GM21423 (cell line): Measurements from ENCODE around the gene LAMTOR1.

Experiments used
- ATAC-seq: cut with Tn5 transposase; IDR thresholded peaks from one replicate; pipeline ENCODE4 v1.9.1; 2021; ENCODE audit warnings: mild to moderate bottlenecking, moderate library complexity; ENCODE audit not compliant: unreplicated experiment

Gene LAMTOR1

DNA sequence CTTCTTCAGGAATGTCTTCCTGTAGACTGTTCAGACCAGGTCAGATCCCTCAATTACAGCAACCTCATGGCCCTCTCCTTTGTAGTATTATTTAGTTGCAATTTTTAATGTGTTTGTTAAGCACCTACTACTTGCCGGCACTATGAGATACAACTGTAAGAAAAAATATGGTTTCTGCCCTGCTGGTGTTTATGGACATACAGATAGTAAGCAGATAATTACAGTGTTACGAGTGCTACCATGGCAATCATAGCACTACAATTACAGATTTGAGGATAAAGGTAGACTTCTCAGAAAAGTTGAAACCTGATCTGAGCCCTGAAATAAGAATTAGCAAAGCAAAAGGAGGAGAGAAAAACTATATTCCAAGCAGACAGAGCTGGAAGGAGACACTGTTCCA, 19.7 kb downstream of the LAMTOR1 start:
- no peak for ATAC-seq

DNA sequence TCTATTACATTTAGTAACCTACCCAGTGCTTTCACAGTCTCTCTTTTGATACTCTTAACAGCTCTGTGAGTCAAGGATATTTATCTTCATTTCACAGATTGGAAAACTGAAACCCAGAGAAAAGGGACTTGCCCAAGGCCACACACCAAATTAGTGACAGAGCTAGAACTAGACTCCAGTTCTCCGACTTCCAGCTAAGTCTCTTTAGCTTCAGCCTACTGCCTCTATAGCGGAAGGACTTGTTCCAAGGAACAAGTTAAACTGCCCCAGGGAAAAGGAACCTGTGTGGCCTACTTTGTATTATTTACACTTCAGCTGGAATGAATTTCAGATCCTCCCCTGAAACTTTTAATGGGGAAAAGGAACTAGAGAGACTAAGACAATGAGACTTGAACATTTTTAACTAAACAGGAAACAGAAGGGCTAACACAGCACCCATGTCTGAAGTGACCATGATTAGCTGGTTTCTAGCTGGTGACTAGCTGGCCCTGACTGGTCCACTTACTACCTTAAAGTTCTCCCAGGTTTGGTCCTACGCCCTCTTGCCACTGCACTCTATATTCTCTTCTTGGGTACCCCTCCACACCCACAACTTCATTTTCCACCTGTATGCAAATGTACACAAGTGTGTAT, 21.2 kb downstream of the LAMTOR1 start:
- ATAC-seq: no peak

DNA sequence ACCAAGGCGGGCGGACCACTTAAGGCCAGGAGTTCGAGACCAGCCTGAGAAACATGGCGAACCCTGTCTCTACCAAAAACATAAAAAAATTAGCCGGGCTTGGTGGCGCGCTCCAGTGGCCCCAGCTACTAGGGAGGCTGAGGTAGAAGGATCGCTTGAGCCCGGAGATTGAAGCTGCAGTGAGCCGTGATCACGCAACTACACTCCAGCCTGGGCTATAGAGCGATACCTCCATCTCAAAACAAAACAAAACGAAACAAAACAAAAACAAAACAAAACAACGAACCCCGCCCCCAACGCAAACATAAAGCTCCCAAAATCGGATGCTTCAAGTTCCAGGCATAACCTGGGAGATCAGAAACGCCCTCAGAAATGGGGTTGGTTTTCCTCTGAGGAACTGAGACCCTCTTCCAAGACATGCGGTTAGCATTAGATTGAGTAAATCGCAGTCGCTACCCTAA, 21.9 kb downstream of the LAMTOR1 start:
- ATAC-seq: no peak

DNA sequence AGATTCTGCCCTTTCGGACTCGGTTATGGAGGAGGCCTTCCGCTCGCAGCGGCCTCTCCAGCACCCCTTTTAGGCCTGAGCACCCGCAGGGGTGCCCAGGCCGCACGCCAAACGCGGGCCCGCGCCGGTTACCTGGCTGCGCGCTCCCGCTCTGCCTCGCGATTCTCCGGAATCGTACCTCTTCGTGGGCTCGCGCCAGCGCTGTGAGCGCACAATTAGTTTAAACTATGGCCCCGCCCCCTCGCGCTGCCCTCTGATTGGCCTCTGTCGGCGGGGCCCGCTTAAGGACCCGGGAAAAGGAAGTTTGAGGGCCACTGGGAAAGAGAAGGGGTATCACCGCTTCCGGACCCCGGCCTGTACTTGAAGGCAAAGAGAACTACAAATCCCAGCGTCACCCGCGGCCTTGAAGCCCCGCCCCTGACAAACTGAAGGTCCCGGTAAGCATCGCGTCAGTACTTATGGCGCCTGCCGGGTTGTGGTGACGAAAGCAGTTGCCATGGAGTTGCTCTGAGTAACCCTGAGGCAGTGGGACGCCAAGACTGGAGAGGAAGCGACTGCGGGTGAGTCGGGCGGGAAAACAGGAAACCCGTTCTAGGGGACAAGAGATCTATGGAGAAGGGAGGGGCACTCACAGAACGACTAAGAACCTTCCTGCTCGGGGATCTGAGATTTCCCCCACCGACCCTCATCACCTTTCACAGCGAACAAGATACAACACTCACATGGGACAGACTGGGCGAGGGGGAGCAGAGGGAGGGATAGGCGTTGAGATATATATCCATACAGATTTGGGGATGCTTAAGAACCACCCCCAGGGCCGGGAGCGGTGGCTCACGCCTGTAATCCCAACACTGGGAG, 22.5 kb downstream of the LAMTOR1 start, which contains the start of the genes LRRC51 and NUMA1:
TSS of gene LRRC51 (plus strand) at position 525 of the 858 bp plus-strand sequence. CDS start 8,234 bp downstream, outside the sequence.
TSS of gene NUMA1 (minus strand) at position 217 of the 858 bp plus-strand sequence. CDS start 44,599 bp downstream, outside the sequence.
- peak; percentile 95 for ATAC-seq

DNA sequence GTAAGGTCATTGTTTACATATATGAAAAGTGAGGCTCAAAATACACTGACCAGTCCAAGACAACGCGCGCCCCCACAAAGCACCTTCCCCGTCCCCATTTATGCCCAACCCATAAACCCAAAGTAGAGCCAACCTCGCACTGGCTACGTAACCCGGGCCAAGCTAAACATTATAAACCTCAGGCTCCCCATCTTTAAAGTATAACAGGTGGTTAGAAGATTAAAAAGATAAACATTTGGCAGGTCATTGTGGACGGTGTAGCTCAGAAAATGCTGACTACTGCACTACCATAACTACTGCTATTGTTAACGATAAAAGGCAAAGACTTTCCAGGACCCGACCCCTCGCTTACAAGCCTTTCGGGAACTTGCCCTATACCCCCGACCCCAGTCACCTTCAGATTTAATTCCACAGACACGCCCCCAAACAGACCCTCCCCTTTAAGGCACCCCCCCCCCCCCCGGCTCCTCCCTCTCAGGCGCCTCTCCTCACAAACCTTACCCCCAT, 23.2 kb downstream of the LAMTOR1 start:
- ATAC-seq: no peak

DNA sequence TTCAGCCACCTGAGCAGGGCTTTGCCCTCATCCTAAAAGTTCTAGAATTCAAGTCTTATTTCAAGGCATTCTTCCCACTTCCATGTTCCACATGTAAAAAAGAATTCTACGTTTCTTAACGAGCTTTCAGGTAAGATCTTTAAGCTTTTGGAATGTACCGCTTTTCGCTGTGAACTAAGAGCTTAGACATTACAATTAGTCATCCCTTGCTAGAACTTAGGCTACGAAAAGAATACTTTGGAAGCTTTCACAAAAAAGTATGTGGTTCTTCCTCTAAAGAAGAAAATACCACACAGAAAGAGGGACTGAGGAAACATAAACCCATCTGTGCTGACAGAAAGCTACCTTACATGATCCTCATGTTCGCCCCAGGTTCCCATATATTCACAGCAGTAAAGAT, 24.6 kb downstream of the LAMTOR1 start:
- ATAC-seq: no peak

DNA sequence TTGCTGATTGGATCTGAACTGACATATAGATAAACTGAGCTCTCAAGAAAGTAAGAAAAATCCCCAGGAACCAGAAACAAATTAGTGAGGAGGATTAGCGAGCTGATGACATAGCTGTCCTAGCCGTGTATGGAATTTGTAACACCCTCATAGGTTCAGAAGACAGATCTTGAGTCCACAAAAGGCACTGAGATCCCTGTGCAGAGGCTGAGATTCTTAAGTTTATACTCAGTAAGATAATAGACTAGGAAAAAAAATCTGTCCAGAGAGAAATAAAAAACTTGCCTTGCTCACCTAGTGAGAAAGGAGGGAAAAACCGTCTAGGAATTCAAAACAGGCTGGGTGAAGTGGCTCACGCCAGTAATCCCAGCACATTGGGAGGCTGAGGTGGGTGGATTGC, 27.3 kb downstream of the LAMTOR1 start:
- no peak for ATAC-seq

DNA sequence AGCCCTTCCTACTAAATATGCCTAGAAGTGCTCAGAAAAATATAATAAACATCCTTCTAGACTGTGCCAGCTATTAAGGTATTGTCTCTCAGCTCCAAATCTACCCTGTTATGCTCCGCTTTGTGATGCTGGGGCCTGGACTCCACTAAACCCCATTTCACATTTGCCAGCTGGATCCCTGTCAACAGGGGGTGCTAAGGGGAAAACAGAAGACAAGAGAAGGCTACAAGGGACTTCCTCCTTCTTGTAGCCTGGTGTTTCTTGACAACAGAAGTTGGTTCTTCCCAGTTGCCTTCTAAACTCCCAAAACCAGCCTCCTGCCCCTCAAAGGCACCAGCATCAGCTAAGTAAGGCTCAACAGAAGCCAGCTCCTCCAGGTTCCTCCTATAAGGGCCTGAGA, 28.0 kb downstream of the LAMTOR1 start:
- no peak for ATAC-seq

DNA sequence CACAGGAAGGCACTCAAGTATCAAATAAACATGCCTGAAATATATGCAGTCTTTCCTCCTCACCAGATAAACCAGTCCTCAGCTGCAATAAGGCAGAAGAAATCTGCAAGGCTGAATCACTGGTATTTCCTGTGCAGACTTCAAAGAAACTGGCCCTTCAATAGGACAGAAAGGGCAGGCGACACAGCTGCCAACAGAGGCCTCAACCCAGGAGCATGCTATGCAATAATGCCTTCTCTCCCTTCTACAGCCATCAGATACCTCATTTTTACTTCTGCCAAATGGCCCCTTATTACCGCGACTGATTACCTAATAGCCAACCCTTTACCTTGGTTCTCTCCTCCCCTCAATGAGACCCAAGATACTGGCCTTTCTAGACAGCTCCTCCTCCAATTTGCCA, 30.7 kb downstream of the LAMTOR1 start:
- no peak for ATAC-seq

DNA sequence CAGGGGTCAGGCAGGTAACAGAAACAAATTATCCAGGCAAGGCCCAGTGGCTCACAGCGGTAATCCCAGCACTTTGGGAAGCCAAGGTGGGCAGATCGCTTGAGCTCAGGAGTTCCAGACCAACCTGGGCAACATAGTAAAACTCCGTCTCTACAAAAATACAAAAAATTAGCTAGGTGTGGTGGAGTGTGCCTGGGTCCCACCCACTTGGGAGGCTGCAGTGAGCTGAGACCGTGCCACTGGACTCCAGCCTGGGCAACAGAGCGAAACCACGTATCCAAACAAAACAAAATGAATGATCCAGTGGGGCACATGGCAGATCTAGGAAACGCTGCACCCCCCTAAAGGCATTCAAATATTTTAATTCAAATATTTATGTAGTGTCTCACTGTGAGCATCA, 32.6 kb downstream of the LAMTOR1 start:
- ATAC-seq: no peak

DNA sequence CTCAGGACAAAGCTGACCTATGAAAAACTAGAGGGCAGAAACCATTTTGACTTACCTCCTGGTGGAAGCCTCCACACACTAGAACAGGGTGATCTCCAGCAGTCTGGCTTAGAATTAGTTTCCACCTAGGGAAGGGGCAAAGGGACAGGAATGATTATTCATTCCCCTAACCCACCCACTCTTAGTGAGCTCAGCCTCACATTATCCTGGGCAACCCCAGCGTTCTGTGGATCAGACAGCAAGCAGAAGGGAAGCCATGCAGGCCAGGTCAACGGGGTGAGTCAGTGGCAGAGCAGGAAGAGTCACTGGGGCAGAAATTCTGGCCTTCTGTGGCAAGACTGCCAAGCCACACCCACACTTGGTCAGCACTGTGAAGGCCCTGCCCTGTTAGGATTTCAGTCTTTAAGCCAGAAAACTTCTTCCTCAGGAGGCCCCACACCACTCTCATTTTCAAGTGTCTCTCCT, 33.3 kb downstream of the LAMTOR1 start:
- peak; percentile 61 for ATAC-seq

DNA sequence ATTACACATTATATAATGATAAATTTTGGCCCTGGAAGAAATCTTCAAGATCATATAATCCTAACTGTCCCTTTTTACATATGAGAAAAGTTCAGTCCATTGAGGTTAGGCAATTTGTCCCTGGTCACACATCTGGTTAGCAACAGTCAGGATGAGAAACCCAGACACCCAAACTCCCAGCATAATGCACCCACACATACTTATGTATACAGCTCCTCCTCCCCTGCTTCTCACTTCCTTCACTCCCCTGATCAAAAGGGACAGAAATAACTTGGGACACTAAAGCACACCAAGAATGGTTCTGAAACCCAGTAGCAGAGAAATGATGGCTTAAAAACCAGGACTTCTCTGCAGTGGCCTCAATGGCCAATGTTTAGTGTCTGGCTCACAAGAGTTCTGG, 33.9 kb downstream of the LAMTOR1 start:
- ATAC-seq: no peak

DNA sequence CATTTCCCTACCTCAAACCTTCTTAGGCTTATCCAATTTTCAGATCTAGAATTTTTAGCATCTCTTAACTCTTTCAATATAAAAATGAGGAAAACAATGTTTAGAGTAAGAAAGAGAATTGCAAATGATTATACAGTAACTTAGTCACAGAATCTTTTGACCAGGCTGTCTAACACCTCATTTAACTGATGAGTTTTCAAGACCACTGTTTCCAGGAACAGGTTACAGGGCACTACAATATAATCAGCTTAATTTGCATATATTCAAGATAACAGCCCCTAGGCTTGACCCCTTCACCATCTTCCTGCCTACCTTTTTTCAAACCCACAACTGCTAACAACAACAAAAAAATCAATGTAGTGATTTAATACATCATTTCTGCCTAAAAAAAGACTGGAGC, 35.4 kb downstream of the LAMTOR1 start:
- no peak for ATAC-seq

DNA sequence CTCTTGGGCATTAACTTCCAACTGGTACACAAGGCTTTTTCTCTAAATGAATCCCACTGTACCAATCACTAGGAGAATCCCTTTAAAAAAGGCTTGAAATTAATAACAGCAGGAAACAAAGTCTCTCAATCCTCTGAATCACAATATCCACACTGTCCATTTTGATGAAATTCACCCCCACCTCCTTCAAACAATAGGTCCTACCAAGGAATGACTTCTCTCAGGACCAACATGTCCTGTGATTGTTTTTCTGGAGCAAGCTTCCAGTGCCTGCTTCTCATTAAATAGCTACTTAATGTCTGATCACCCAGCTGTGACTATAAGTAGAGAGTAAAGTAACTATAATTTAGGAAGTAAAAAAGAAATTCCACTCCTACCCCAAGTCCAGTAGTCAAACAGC, 35.8 kb downstream of the LAMTOR1 start:
- no peak for ATAC-seq

DNA sequence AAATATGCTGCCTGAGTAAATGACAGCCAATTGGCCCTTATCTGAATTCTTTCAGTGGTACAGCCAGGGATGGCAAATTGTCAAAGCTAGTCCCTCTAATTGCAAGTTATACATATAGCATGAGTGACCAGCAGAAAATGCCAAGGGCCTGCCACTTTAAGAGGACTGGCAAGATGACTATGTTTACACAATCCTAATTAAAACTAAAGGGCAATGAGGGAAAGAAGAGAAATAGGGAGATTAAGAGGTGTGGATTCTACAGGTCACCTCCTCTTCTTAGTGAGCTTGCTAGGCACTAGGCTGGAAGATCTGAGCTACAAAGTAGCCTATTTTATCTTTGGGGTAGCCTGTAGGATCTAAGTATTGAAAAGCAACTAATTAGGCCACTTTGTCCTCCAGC, 36.2 kb downstream of the LAMTOR1 start:
- ATAC-seq: no peak

DNA sequence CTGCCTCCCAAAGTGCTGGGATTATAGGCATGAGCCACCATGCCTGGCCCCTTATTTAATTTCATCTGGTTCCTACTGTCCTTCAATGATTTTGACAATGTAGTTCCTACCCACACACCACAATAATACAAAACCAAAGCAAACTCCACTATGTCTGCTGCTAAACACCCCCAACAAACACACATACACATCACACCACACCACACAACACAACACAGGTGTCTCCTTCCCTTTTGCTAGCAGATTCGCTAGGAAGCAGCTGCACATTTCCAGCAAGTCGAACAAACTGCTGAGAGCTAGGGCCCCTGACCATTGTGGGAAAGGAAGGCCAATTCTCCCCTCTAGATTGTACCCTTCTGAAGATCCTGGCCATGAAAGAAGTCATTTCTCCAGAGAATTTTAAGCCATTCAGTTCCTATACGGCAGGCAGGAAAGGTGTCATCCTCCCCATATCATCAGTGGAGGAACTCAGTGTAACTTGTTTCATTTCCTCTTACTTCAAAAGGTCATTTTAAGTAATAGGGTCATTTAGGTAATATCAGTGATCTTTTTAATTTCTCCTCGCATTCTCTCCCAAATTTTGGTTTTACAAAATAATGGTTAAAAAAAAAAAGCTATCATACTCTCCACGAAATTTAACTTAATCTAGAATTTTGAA, 41.2 kb downstream of the LAMTOR1 start:
- no peak for ATAC-seq

DNA sequence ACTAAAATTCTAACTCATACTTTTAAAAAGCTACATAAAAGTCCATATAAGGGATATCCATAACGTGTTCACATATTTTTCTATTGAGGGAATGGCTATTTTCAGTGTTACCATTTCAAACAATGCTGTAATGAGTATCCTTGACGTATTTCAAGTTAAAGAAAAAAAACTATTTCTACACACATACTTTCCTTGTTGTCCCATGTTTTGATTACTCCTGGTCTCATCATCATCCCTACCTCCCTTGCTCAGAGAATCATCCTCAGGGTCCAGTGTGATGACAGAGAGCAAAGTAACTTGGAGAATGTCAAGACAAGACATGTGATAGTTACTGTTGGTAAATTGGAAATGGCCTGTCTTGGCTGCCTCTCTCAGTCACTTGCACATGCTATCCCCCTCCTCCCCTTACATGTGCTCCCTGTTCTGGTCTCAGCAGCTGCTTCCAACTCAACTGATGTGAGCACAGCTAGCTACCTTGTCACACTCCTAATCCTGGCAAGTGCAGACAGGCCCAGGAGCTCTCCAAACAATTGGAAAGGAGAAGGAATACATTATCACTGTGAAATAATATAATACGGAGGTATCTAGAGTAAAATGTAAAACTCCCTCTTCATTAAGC, 44.6 kb downstream of the LAMTOR1 start:
- no peak for ATAC-seq

DNA sequence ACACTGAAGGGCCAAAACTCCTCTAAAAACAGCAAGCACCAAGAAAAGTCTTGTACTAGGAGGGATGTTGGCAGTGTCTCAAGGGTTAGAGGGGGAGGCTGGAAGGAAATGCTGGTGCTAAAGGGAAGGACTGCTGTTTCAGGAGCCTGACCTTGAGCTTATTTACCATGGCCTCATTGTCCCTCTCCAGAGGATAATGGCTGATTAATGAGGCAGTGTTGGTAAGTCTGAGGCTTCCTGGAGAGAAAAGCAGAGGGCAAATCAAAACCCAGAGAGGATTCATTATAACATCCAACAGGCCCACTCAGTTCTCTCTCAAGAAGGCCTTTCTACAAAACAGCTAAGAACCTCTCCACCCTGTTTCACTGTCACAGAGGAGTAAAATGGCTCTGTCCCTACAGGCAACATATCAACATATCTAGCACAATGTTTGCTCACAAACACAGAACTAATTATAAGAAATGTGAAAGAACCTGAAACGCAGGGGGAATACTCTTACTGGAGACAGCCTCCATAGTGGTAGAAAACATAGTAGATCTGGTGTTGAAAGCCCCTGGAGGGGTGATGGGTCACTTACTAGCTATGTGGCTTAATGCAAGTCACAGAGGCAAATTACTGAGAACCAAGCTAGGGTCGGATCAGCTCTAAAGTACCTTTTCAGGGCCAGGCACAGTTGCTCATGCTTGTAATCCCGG, 54.2 kb downstream of the LAMTOR1 start:
- ATAC-seq: no peak
